ENCODE measurements around the gene FCHO2. TPM values are rescaled to one million over a fixed set of nuclear protein-coding genes. Genes with fewer than 3 reads are reported as not detected.
"Not testable (repeated sequence)": the region's sequence is repeated elsewhere in the genome, so short reads cannot be mapped to it uniquely, and the experiment has no call there.

Gene FCHO2
- total RNA-seq, 1 donor from 2014 or later = 17.7 TPM

GRCh38 chr5:73007051-73007450 is 51.2 kb downstream of the FCHO2 start:
- H3K27me3 ChIP-seq = no peaks in the 10 kb centered on the region

GRCh38 chr5:73008831-73009230 is 53.0 kb downstream of the FCHO2 start:
- no peak for TF ChIP-seq CTCF (IDR thresholded peaks at IDR 0.05)
- TF ChIP-seq EZH2 (IDR thresholded peaks at IDR 0.05) = no peak
- no peak for TF ChIP-seq EZH2phosphoT487 (IDR thresholded peaks at IDR 0.05)
- DNase-seq (ENCODE audit: low spot score) = no peak

More at GRCh38 chr5:73007051-73007450, 51.2 kb downstream of the FCHO2 start:
- Histone ChIP-seq H3K4me3 (no peak overlapping the region), H3K27ac (no peak overlapping the region), H3K79me2 (ENCODE audit: low read depth) (no peaks in the 10 kb centered on the region), H3K36me3 (no peaks in the 10 kb centered on the region), H2AFZ (replicated peaks) (no peak overlapping the region), H3F3A (ENCODE audit: low read depth) (no peaks in the 10 kb centered on the region), H3K9ac (no peak overlapping the region), H4K20me1 (ENCODE audit: low read depth) (no peaks in the 10 kb centered on the region), H3K4me2 (no peak overlapping the region), H3K9me3 (ENCODE audit: low read depth) (no peaks in the 10 kb centered on the region), H3K4me1 (peaks cover 11% of the 10 kb centered on the region)
- H3K4me3 Mint-ChIP-seq = no peak overlapping the region
- no peak for TF ChIP-seq CTCF (IDR thresholded peaks at IDR 0.05)
- TF ChIP-seq EZH2 (IDR thresholded peaks at IDR 0.05) = no peak
- TF ChIP-seq EZH2phosphoT487 (IDR thresholded peaks at IDR 0.05) = no peak
- peaks cover 4% of the 10 kb centered on the region for H3K4me1 Mint-ChIP-seq
- DNase-seq (ENCODE audit: low spot score) = no peak
- H3K36me3 Mint-ChIP-seq = no peaks in the 10 kb centered on the region
- no peaks in the 10 kb centered on the region for H3K9me3 Mint-ChIP-seq
- H3K27me3 Mint-ChIP-seq (ENCODE audit: insufficient read depth, low read depth) = no peaks in the 10 kb centered on the region
- no peak overlapping the region for H3K27ac Mint-ChIP-seq

GRCh38 chr5:73011612-73012011 is 55.8 kb downstream of the FCHO2 start:
- not testable (repeated sequence) for H4K20me1 ChIP-seq (ENCODE audit: low read depth); H3F3A ChIP-seq (ENCODE audit: low read depth); H3K9me3 ChIP-seq (ENCODE audit: low read depth); H3K4me3 Mint-ChIP-seq; H3K4me3 ChIP-seq; H3K36me3 ChIP-seq; H3K9me3 Mint-ChIP-seq; H3K4me2 ChIP-seq; H3K4me1 Mint-ChIP-seq; H3K27me3 ChIP-seq; H3K27ac ChIP-seq; H2AFZ ChIP-seq (replicated peaks); H3K36me3 Mint-ChIP-seq; DNase-seq (ENCODE audit: low spot score); H3K79me2 ChIP-seq (ENCODE audit: low read depth); H3K9ac ChIP-seq; H3K27ac Mint-ChIP-seq; H3K27me3 Mint-ChIP-seq (ENCODE audit: insufficient read depth, low read depth)
- peaks cover 11% of the 10 kb centered on the region for H3K4me1 ChIP-seq

More at GRCh38 chr5:73008831-73009230, 53.0 kb downstream of the FCHO2 start:
- Histone ChIP-seq H3K4me2 (no peak overlapping the region), H2AFZ (replicated peaks) (no peak overlapping the region), H3F3A (ENCODE audit: low read depth) (no peaks in the 10 kb centered on the region), H3K79me2 (ENCODE audit: low read depth) (no peaks in the 10 kb centered on the region), H3K9ac (no peak overlapping the region), H3K4me3 (no peak overlapping the region), H3K27ac (no peak overlapping the region), H3K4me1 (peaks cover 11% of the 10 kb centered on the region), H3K27me3 (no peaks in the 10 kb centered on the region), H3K36me3 (no peaks in the 10 kb centered on the region), H4K20me1 (ENCODE audit: low read depth) (no peaks in the 10 kb centered on the region), H3K9me3 (ENCODE audit: low read depth) (no peaks in the 10 kb centered on the region)
- H3K4me3 Mint-ChIP-seq = no peak overlapping the region
- no peaks in the 10 kb centered on the region for H3K27me3 Mint-ChIP-seq (ENCODE audit: insufficient read depth, low read depth)
- H3K4me1 Mint-ChIP-seq = peaks cover 4% of the 10 kb centered on the region
- no peak overlapping the region for H3K27ac Mint-ChIP-seq
- H3K36me3 Mint-ChIP-seq = no peaks in the 10 kb centered on the region
- no peaks in the 10 kb centered on the region for H3K9me3 Mint-ChIP-seq

- no peaks in the 10 kb centered on the region for H3K9me3 Mint-ChIP-seq
- H3K4me2 ChIP-seq = no peak overlapping the region
- H3K36me3 ChIP-seq = no peaks in the 10 kb centered on the region
- H3F3A ChIP-seq (ENCODE audit: low read depth) = no peaks in the 10 kb centered on the region
- H3K27me3 ChIP-seq = no peaks in the 10 kb centered on the region
- no peaks in the 10 kb centered on the region for H3K79me2 ChIP-seq (ENCODE audit: low read depth)
- H3K4me1 Mint-ChIP-seq = no peaks in the 10 kb centered on the region
- H3K36me3 Mint-ChIP-seq = peaks cover 5% of the 10 kb centered on the region
- no peaks in the 10 kb centered on the region for H4K20me1 ChIP-seq (ENCODE audit: low read depth)
- H3K9me3 ChIP-seq (ENCODE audit: low read depth) = no peaks in the 10 kb centered on the region
- H3K4me3 Mint-ChIP-seq = no peak overlapping the region
- peaks cover 2% of the 10 kb centered on the region for H3K27me3 Mint-ChIP-seq (ENCODE audit: insufficient read depth, low read depth)
- TF ChIP-seq EZH2phosphoT487 (IDR thresholded peaks at IDR 0.05) = no peak
- TF ChIP-seq CTCF (IDR thresholded peaks at IDR 0.05) = no peak
- no peak for TF ChIP-seq EZH2 (IDR thresholded peaks at IDR 0.05)
- no peak overlapping the region for H3K4me3 ChIP-seq
- H3K9ac ChIP-seq = no peak overlapping the region
- H3K27ac ChIP-seq = no peak overlapping the region
- no peak overlapping the region for H2AFZ ChIP-seq (replicated peaks)
- H3K27ac Mint-ChIP-seq = no peak overlapping the region
- no peaks in the 10 kb centered on the region for H3K4me1 ChIP-seq
- no peak for DNase-seq (ENCODE audit: low spot score)
These were observed 63.1 kb downstream of the FCHO2 start for GRCh38 chr5:73018892-73019291.

All from neural progenitor cell (in vitro differentiated cells).